Prostate gland (tissue), 2 donors: ENCODE measurements around the gene SRM.

Source experiments
- CTCF ChIP-seq, 4 experiments: fragments of 200-600 bp in 2 of 4; fragments of 450-650 bp in 2 of 4; sonication (generic) in 2 of 4; IDR thresholded peaks; 1 replicate in 3 of 4; 2 replicates in 1 of 4; pipeline ENCODE4 v1.5.1; 2016 to 2019; ENCODE audit warnings: antibody characterized with exemption in 4 of 4, mild to moderate bottlenecking in 2 of 4, moderate library complexity in 2 of 4
- POLR2A ChIP-seq: fragments of 450-650 bp; IDR thresholded peaks from one replicate; pipeline ENCODE4 v1.6.1; 2016; ENCODE audit warnings: antibody characterized with exemption, mild to moderate bottlenecking

- TF ChIP-seq CTCF (IDR thresholded peaks at IDR 0.05) (no peak), POLR2A (no peak)
Measured at GRCh38 chr1:11026052-11026451, 33.8 kb downstream of the SRM start.
